Cardiac muscle cell (in vitro differentiated cells and primary cell): ENCODE measurements around the gene BARX1. TPM values are rescaled to one million over a fixed set of nuclear protein-coding genes. Genes with fewer than 3 reads are reported as not detected.

Experiments
- DNase-seq, 2 donors: peaks; one replicate each; pipeline versions ENCODE4 v3.0.0 to v3.0.0-alpha.2; 2010 to 2017; ENCODE audit warnings: low read depth in 1 of 2, low spot score in 1 of 2
- H3K27ac ChIP-seq: fragments of 200-600 bp; sonication (generic); 2 replicates; pipeline ENCODE4 v1.5.1; 2016
- H3K27me3 ChIP-seq: fragments of 200-600 bp; sonication (generic); 2 replicates; pipeline ENCODE4 v1.6.0; 2016; ENCODE audit warnings: control low read depth
- H3K36me3 ChIP-seq: fragments of 200-600 bp; sonication (generic); 2 replicates; pipeline ENCODE4 v1.5.1; 2016; ENCODE audit warnings: control low read depth
- H3K4me1 ChIP-seq: fragments of 200-600 bp; sonication (generic); 2 replicates; pipeline ENCODE4 v1.8.1; 2017; ENCODE audit warnings: low read depth, mild to moderate bottlenecking, mixed run types
- H3K4me3 ChIP-seq: fragments of 200-600 bp; sonication (generic); 2 replicates; pipeline ENCODE4 v1.5.1; 2016; ENCODE audit warnings: mild to moderate bottlenecking
- H3K9me3 ChIP-seq: fragments of 200-600 bp; sonication (generic); 2 replicates; pipeline ENCODE4 v1.5.1; 2017; ENCODE audit warnings: low read depth, mild to moderate bottlenecking, control low read depth
- CTCF ChIP-seq: IDR thresholded peaks from 2 replicates; pipeline ENCODE4 v1.5.1; 2012; ENCODE audit warnings: low read depth, mild to moderate bottlenecking, low read length
- polyA plus RNA-seq: library from polyadenylated mRNA; unstranded; fragments of >200 nt; fragmentation: Nextera tagmentation; extraction: Ambion mirVana; gene quantifications from 2 replicates; pipeline ENCODE4 v1.2.1, GENCODE V29; 2016
- total RNA-seq: library from RNA; depleted of rRNA; stranded (reverse); fragments of >200 nt; gene quantifications from 2 replicates; pipeline ENCODE4 v1.2.3, GENCODE V29; 2016

BARX1 gene
- total and polyA plus RNA-seq, 2 experiments from 2014 or later, result 0.17 to 0.24 TPM

GRCh38 chr9:93903886-93904648 lies 51.1 kb downstream of the BARX1 start:
- Histone ChIP-seq H3K4me1 (no peaks in the 10 kb centered on the region), H3K4me3 (no peak overlapping the region), H3K27ac (no peak overlapping the region), H3K27me3 (peaks cover 5% of the 10 kb centered on the region), H3K36me3 (no peaks in the 10 kb centered on the region), H3K9me3 (no peaks in the 10 kb centered on the region)
- no peak for DNase-seq
- no peak for TF ChIP-seq CTCF

DNA sequence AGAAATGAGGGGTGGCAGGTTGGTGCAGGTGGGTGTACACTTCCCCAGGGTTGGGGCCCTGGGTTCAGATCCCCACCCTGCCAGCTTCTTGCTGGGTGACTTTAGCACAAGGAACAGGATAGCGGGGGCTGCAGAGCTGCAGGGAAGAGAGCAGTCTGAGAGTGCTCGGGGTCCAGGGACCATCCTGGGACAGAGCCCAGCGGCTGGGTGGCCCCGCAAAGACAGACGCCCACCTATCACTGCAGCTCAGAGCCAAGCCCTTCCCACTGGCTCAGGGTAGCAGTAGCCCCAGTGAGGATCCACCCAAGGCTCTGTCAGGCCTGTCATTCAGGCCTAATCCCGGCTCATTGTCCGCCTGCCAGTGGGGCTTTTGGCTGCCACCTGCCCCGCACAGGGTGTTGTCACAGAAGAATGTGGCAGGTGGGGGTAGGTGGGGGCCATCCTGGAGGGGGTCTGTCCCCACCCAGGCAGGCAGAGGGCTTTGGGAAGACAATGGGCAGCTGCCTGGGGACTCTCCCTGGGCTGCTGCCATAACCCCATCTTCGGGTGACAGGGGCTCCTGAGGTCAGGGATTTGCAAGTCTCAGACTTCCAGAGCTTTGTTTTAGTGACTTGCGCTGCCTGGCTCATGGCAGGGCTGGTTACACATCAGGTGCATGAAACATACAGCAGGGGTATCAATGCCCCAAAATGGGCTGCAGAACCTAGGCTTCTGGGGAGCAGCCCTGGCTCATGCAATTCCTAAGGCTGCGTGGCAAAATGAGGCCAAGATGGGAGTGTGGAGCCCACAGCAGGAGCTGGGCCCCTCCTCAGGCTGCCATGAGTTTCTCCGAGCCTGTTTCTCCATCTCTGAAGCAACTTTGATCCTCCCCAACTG lies 52.1 kb downstream of the BARX1 start:
- TF ChIP-seq CTCF, result no peak
- no peaks in the 10 kb centered on the region for H3K9me3 ChIP-seq
- no peaks in the 10 kb centered on the region for H3K27me3 ChIP-seq
- no peak overlapping the region for H3K4me3 ChIP-seq
- no peak overlapping the region for H3K27ac ChIP-seq
- no peaks in the 10 kb centered on the region for H3K4me1 ChIP-seq
- no peak for DNase-seq
- H3K36me3 ChIP-seq, result no peaks in the 10 kb centered on the region

DNA sequence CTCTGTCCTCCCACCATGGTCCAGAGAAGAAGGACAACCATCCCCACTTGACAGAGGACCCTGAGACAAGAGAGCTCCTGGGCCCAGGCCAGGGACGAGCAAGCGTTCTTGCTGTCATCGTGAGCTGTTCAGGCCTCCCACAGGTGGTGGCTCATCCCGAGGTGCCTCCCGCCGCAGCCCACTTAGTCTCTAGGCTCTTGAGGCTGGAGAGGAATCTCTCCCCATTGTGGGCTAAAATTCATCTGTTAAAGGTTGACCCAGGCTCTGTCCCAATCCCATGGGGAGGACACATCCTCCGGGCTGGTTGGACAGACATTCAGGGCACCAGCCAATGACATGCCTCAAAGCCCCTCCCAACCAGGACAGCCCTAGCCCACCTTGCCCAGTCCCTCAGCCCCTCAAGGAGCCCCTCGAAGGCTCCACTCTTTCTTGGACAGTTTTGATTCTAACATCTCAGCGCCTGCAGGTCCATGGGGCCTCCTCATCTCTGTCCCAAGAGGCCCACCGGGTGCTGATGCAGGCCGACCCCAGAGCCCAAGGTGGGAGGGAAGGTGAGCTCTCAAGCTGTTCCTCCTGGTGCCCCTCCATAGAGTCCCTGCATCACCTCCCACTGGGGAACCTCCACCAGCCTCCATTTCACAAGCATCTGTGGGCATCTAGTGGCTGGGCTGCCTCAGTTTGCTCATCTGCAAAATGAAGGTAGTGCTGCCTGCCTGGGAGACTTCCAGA lies 52.9 kb downstream of the BARX1 start:
- DNase-seq, result no peak
- H3K4me3 ChIP-seq, result no peak overlapping the region
- TF ChIP-seq CTCF, result no peak

More for the DNA sequence above, 52.9 kb downstream of the BARX1 start:
- no peaks in the 10 kb centered on the region for H3K36me3 ChIP-seq
- H3K4me1 ChIP-seq, result no peaks in the 10 kb centered on the region
- no peaks in the 10 kb centered on the region for H3K9me3 ChIP-seq
- no peaks in the 10 kb centered on the region for H3K27me3 ChIP-seq
- H3K27ac ChIP-seq, result no peak overlapping the region

Other genes starting within 250 kb of the BARX1 start
- 6.2 and 11.8 TPM in 2 replicates for gene PTPDC1, start 129.1 kb upstream of the BARX1 start, total RNA-seq
- 3.3 and 9.8 TPM in 2 replicates for gene PTPDC1, start 129.1 kb upstream of the BARX1 start, polyA plus RNA-seq